Right atrium auricular region (tissue), 2 donors: ENCODE results near the gene TUBA1A. TPM values are rescaled to one million over a fixed set of nuclear protein-coding genes. Genes with fewer than 3 reads are reported as not detected.

Experiments
- DNase-seq: peaks from one replicate; pipeline ENCODE4 v3.0.0-alpha.2; 2019; ENCODE audit warnings: low spot score
- H3K27ac ChIP-seq, 2 donors: fragments of 200-600 bp; sonication (generic); 1 replicate in 1 of 2; 2 replicates in 1 of 2; pipeline ENCODE4 v1.5.1; 2016 to 2019
- H3K27me3 ChIP-seq, 2 donors: fragments of 200-600 bp; sonication (generic); one replicate each; pipeline versions ENCODE4 v1.5.1 to v1.6.0; 2017 to 2019
- H3K36me3 ChIP-seq: fragments of 200-600 bp; sonication (generic); one replicate; pipeline ENCODE4 v1.5.1; 2016
- H3K4me1 ChIP-seq, 2 donors: fragments of 200-600 bp; sonication (generic); one replicate each; pipeline versions ENCODE4 v1.5.1 to v1.6.0; 2017 to 2019
- H3K4me3 ChIP-seq, 2 donors: fragments of 200-600 bp; sonication (generic); 1 replicate in 1 of 2; 2 replicates in 1 of 2; pipeline ENCODE4 v1.5.1; 2017 to 2019; ENCODE audit warnings: mild to moderate bottlenecking in 1 of 2, moderate library complexity in 1 of 2
- H3K9me3 ChIP-seq, 2 donors: fragments of 200-600 bp; sonication (generic); one replicate each; pipeline ENCODE4 v1.5.1; 2019
- total RNA-seq, 2 donors: library from RNA; depleted of rRNA; stranded (reverse); fragments of >200 nt; gene quantifications; one replicate each; pipeline ENCODE4 v1.1.0, GENCODE V29; 2016
- TF ChIP-seq, protein P1 (sequence below), 2 donors: fragments of 200-600 bp; sonication (generic); IDR thresholded peaks; one replicate each; pipeline ENCODE4 v1.5.1; 2019; ENCODE audit warnings: antibody characterized with exemption in 2 of 2

The TUBA1A gene
- total RNA-seq, 2 donors from 2014 or later, result 131 to 241 TPM

GRCh38 chr12:49154221-49154620 lies 34.7 kb downstream of the TUBA1A start:
- Histone ChIP-seq H3K4me3 (no peak overlapping the region), H3K27me3 (no peaks in the 10 kb centered on the region), H3K9me3 (no peaks in the 10 kb centered on the region), H3K27ac (no peak overlapping the region), H3K36me3 (no peaks in the 10 kb centered on the region), H3K4me1 (no peaks in the 10 kb centered on the region)
- DNase-seq, result no peak
- TF ChIP-seq, protein P1, sequence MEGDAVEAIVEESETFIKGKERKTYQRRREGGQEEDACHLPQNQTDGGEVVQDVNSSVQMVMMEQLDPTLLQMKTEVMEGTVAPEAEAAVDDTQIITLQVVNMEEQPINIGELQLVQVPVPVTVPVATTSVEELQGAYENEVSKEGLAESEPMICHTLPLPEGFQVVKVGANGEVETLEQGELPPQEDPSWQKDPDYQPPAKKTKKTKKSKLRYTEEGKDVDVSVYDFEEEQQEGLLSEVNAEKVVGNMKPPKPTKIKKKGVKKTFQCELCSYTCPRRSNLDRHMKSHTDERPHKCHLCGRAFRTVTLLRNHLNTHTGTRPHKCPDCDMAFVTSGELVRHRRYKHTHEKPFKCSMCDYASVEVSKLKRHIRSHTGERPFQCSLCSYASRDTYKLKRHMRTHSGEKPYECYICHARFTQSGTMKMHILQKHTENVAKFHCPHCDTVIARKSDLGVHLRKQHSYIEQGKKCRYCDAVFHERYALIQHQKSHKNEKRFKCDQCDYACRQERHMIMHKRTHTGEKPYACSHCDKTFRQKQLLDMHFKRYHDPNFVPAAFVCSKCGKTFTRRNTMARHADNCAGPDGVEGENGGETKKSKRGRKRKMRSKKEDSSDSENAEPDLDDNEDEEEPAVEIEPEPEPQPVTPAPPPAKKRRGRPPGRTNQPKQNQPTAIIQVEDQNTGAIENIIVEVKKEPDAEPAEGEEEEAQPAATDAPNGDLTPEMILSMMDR (IDR thresholded peaks at IDR 0.05), result no peak

GRCh38 chr12:49147384-49147783 lies 41.5 kb downstream of the TUBA1A start:
- DNase-seq, result no peak
- no peaks in the 10 kb centered on the region for H3K36me3 ChIP-seq
- H3K27ac ChIP-seq, result no peak overlapping the region
- H3K4me3 ChIP-seq, result no peak overlapping the region
- H3K4me1 ChIP-seq, result no peaks in the 10 kb centered on the region
- no peaks in the 10 kb centered on the region for H3K27me3 ChIP-seq
- no peaks in the 10 kb centered on the region for H3K9me3 ChIP-seq
- TF ChIP-seq, protein P1 (IDR thresholded peaks at IDR 0.05), result no peak

- H3K27ac ChIP-seq, result no peak overlapping the region
- no peak overlapping the region for H3K4me3 ChIP-seq
- H3K36me3 ChIP-seq, result no peaks in the 10 kb centered on the region
- no peaks in the 10 kb centered on the region for H3K4me1 ChIP-seq
- no peaks in the 10 kb centered on the region for H3K27me3 ChIP-seq
- TF ChIP-seq, protein P1 (IDR thresholded peaks at IDR 0.05), result no peak
- no peak for DNase-seq
- H3K9me3 ChIP-seq, result no peaks in the 10 kb centered on the region
Measured at GRCh38 chr12:49146406-49146805, 42.5 kb downstream of the TUBA1A start.

DNA sequence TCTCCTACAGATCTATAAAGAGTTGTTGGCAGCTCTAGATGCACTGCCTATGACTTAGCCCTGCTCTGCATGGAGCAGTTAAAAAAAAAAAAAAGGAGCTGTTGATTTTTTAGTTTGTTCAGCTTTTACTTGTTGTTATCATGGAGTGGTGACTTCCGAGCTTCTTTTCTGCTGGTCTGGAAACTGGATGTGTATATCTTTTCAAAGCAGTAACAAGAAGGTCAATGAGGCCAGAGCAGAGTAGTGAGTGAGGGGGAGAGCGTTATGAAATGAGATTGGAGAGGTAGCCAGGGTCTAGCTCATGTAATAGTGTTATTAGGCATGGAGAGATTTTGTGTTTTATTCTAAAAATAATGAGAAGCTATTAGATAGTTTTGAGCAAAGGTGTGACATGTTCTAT lies 44.5 kb downstream of the TUBA1A start:
- no peaks in the 10 kb centered on the region for H3K36me3 ChIP-seq
- H3K4me3 ChIP-seq, result no peak overlapping the region
- no peaks in the 10 kb centered on the region for H3K27me3 ChIP-seq
- DNase-seq, result no peak
- TF ChIP-seq, protein P1 (IDR thresholded peaks at IDR 0.05), result no peak
- no peaks in the 10 kb centered on the region for H3K9me3 ChIP-seq
- H3K4me1 ChIP-seq, result no peaks in the 10 kb centered on the region
- H3K27ac ChIP-seq, result no peak overlapping the region

DNA sequence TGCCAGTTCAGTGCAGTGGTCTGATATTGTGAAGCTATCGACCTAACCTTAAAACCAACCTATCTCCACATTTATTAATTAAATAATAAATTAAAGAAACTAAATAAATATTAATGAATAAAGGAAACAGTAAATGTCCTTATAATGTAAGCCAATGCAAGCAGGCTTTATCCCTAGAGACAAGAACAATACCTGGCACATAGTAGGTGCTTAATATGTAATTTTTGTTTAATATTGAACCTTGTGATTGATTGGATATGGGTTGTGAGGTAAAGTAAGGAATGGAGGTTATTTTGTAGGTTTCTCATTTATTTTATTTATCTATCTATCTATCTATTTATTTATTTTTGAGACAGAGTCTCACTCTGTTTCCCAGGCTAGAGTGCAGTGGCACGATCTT lies 49.9 kb downstream of the TUBA1A start:
- Histone ChIP-seq H3K4me3 (no peak overlapping the region), H3K4me1 (no peaks in the 10 kb centered on the region)
- no peak for DNase-seq

GRCh38 chr12:49138587-49138986 lies 50.3 kb downstream of the TUBA1A start:
- Histone ChIP-seq H3K4me1 (no peaks in the 10 kb centered on the region), H3K27me3 (no peaks in the 10 kb centered on the region), H3K27ac (no peak overlapping the region), H3K9me3 (no peaks in the 10 kb centered on the region), H3K4me3 (no peak overlapping the region), H3K36me3 (no peaks in the 10 kb centered on the region)
- DNase-seq, result no peak
- TF ChIP-seq, protein P1 (IDR thresholded peaks at IDR 0.05), result no peak

More for the DNA sequence above, 49.9 kb downstream of the TUBA1A start:
- no peaks in the 10 kb centered on the region for H3K9me3 ChIP-seq
- H3K36me3 ChIP-seq, result no peaks in the 10 kb centered on the region
- H3K27me3 ChIP-seq, result no peaks in the 10 kb centered on the region
- no peak overlapping the region for H3K27ac ChIP-seq
- TF ChIP-seq, protein P1 (IDR thresholded peaks at IDR 0.05), result no peak
